Measurements from ENCODE around the gene NPM1. TPM values are rescaled to one million over a fixed set of nuclear protein-coding genes. Genes with fewer than 3 reads are reported as not detected.

The NPM1 gene
- polyA plus RNA-seq, 3 donors: 1,760 to 2,039 (median 1,873) TPM

DNA sequence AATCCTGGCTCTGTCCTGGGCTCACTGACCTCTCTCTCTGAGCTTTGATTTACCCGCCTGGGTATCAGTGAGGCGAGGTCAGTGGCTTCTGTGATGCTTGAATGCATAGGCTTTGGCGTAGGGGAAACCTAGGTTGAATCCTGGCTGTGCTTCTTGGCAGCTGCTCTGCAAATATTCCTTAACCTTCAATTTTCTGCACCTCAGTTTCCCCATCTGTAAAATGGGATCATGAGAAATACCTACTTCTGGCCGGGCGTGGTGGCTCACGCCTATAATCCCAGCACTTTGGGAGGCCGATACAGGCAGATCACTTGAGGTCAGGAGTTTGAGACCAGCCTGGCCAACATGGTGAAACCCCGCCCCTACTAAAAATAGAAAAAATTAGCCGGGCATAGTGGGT is 39.0 kb downstream of the NPM1 start:
- no peak for DNase-seq (ENCODE audit: low read depth in 3 of 3, low spot score in 2 of 3)

DNA sequence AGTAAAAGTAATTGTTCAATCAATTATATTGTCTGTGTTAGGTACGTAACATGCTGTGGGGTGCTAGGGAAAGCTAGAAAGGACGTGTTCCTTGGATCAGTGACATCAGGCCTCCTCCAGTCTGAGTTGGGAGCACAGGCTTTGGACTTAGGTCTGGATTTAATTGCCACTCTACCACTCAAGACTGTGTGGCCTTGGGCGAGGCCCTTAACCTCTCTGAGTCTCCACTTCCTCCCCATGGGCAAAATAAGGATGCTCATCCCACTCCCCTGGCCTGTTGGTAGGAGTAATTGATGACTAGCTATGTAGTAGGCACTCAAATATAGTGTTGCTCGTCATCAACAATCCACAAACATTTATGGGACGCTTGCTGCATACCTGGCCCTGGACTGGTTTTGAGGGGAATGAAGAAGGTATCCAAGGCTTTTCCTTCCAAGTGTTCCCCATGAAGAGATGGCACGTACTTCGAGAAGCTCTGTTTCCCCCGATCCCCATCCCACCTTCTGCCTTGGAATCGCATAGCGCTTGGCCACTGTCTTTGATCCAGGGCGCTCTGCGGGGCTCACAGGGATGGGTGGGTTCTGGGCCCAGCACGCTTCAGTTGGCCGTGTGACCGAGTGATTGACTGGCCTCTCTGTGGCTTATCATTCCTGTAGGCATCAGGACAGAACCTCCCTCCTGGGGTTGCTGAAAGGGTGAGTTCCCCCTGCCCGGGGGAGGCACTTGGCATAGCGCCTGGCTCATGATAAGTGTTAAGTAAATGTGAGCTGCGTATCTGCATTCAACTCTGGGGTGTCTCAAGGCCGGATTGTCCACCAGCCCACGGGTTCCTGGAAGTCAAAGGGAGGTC is 39.9 kb downstream of the NPM1 start:
- no peak for DNase-seq (ENCODE audit: low read depth in 3 of 3, low spot score in 2 of 3)

DNA sequence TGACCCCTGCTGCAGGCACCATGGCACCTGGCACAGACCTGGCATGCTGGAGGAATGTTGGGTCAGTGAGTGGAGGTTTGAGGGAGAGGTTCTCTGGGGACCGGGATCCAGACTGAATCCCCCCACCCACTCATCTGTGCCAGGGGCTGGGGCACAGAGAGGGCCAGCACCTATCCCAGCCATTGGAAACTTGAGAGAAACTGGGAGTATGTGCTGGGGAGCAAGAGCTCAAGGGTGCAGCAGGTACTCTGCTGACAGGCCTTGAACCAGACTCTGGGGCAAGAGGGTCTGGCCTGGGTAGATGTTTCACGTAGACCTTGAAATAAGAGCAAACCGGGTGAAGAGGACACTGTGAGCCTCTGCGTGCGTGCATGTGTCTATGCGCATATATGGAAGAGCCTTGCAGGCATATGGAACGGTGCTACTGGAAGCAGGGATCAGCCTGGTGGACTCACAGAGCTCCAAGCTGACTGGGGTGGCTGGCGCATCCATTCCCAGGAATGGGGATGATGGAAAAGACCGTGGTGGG is 40.6 kb downstream of the NPM1 start:
- DNase-seq (ENCODE audit: low read depth in 3 of 3, low spot score in 2 of 3): no peak

DNA sequence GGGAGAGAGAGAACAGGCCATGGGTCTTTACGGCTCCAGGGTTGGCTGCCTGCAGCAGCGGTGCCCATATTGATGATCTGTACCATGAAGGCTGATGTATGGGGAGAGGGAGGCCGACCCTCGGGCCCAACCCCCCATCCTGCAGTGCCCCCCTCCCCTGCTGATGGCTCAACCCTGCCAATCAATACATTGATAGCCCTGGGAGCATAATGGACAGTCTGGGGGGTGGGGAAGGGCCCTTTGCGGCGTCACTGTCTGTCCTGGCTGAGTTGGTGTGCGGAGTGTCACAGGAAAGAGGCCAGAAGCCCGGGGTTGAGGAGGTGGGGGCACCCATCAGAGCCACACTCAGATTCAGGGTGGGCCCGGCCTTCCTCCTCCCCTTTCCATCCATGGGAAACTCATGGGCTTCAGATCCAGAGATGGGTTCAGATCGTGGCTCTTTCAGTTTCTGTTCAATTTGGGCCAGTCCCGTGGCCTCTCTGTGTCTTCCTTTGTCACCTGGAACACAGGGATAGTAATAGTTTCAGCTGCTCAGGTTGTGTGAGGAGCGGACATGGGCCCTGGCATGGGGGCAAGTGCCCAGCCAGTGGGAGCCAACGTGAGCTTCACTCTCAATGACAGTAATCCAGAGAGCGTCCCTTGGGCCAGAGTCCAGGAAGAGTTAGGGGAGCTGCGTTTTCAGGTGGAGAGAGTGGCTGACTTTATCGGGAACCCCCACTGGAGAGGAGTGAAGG is 41.3 kb downstream of the NPM1 start:
- no peak for DNase-seq (ENCODE audit: low read depth in 3 of 3, low spot score in 2 of 3)

DNA sequence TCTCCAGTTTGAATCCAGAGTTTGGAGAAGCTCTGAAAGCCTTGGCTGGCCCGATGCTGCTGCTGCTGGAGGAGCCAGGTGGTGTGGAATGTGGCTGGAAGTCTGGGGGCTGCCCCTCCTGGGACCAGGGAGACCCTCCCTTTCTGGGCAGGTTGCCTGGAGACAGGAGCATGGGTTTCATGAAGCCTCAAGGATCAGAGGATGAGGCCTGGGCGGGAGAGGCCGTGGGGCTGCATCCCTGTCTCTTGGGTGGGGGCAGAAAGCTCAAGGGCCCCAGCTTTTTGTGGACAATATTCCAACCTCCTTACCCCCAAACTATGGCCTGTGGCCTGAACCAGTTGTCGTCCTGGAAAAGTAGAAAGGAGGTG is 41.9 kb downstream of the NPM1 start:
- no peak for DNase-seq (ENCODE audit: low read depth in 3 of 3, low spot score in 2 of 3)

DNA sequence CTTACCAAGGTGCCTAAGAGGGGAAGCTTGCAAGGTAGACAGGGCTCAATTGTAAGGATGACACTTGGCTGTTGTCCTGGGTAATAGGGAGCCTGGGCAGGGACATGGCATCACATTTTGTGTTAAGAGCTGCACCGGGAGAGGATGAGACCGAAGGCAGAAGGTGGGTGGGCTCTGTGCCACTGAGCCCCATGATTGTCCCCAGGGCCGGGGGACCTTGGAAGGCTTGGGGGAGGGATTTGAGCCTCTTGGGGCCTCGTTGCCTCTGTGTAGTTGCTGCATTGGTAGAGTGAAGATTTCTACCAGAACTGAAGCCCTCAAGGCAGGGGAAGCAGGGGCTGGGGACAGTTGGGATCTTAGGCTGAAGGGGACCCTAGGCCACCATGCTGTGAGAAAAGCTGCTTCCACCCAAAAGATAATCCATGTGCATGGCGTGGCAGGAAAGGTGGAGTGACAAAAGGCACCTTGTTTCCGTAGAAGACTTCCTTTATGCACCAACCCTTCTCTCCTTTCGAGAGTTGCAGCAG is 43.7 kb downstream of the NPM1 start:
- DNase-seq (ENCODE audit: low read depth in 3 of 3, low spot score in 2 of 3): no peak

DNA sequence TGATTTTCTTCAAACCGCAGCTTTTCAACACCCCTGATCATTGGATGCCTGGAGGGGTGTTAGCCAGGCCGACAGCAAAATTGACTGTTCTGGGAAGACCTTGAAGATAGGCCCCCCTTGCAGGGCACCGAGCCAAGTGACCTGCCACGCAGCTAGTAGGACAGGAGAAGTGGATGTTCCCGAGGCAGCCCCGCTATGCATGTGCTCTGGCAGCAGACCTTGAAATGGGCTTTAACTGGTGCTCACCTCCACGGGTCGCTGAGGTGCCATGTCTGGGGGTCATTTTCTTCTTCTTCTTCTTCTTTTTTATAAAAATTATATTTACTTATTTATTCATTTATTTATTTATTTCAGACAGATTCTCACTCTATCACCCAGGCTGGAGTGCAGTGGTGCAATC is 44.4 kb downstream of the NPM1 start:
- no peak for DNase-seq (ENCODE audit: low read depth in 3 of 3, low spot score in 2 of 3)

DNA sequence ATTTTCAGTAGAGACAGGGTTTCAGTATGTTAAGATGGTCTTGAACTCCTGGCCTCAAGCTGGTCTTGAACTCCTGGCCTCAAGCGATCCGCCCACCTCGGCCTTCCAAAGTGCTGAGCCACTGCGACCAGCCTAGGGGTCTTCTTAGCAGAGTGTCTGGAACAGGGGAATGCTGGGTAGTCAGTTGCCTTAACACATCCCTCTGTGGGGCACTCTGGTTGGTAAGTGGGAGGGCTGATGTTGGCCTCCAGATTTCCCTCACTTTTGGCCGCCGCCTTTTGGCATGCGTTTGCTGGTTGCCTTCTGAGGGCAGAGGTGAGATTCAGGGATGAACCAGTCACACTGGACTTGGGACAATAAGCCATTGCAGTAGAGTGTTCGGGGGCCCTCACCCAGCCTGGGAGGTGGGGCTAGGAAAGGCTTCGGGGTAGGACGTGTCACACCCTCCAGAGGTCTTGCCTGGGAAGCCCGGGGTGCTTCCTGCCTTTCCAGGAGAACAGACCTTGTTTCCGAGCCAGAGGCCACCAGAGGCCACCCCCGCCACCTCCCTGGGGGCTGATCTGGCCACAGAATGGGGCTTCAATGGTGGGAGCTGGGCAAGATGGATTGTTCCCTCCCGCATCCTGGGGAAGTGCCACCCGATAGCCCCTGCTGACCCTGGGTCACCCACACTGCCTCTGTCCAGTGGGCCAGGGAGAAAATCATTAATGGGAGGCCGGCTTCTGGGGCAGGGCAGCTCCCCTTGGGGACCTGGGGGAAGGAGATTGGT is 45.1 kb downstream of the NPM1 start:
- DNase-seq (ENCODE audit: low read depth in 3 of 3, low spot score in 2 of 3): no peak

DNA sequence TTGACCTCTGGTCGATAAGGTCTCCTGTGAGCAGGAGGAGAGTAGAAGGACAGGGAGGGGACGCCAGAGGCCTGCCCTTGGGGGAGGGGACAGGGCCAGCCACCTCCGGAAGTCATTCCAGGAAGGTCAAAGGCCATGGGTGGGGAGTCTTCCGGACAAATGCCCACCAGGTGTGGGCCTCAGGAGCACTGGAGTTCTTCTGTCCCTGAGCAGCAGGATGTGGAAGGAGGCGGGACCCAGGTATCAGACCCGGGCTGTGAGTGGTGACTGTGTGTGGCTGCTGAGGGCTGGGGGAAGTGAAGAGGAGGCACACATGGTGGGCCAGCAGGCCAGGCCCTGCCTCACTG is 45.7 kb downstream of the NPM1 start:
- DNase-seq (ENCODE audit: low read depth in 3 of 3, low spot score in 2 of 3): no peak

DNA sequence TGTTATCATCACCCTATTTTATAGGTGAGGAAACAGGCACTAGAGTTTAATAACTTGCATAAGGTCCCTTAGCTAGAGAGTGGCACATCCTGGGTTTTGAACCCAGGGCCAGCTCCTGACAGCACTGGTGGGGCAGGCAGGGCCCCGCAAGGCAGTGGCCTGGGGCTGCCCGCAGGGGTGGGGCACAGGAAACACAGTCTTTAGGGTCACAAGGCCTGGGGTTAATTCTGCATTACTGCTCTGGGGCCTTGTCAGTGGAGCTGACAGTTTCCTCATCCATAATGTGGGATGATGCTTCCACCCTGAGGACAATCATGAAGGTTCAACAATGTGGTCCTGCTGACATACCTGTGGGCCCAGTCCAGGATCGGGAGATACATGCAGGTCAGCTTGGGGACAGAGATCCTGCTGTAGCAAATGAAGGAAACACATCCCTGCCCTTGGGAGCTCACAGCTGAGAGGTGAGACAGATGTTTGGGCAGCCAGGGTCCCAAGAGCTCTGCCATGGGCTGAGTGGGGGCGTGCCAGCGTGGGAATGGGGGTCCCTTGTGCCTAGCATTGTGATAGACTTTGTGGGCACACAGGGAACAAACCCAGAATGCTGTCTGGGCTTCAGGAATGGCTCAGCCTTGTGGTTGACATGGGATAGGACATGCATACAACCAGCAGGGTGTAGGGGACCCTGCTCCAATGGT is 46.5 kb downstream of the NPM1 start:
- DNase-seq (ENCODE audit: low read depth in 3 of 3, low spot score in 2 of 3): no peak

DNA sequence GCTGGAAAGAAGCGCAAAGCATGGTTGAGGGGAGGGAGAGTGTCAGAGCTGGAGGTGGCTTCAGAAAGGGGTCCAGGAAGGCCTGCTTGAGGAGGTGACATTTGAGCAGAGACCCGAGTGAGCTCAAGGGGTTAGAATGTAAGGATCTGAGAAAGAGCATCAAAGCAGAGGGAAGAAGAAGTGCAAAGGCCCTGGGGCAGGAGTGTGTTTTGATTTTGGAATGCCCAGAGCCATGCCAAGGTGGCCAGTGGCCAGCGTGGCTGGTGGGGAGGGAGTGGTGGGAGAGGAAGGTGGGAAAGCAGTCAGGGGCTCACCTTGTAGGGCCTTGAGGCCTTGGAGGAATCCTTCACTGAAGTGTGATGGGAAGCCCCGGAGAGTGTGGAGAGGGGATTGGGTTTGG is 47.2 kb downstream of the NPM1 start:
- no peak for DNase-seq (ENCODE audit: low read depth in 3 of 3, low spot score in 2 of 3)

DNA sequence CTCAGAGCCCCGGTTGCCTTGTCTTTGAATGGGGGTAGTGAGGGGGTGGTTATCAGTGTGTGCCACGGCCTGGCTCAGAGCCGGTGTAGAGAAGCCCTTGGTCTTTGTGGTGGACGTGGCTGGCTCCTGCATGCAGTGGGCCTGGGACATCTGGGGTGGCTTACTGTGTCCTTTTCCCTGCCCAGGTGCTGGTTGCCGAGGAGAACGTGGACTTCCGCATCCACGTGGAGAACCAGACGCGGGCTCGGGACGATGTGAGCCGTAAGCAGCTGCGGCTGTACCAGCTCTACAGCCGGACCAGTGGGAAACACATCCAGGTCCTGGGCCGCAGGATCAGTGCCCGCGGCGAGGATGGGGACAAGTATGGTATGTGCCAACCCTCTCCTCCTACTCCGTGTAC is 48.3 kb downstream of the NPM1 start:
- no peak for DNase-seq (ENCODE audit: low read depth in 3 of 3, low spot score in 2 of 3)

DNA sequence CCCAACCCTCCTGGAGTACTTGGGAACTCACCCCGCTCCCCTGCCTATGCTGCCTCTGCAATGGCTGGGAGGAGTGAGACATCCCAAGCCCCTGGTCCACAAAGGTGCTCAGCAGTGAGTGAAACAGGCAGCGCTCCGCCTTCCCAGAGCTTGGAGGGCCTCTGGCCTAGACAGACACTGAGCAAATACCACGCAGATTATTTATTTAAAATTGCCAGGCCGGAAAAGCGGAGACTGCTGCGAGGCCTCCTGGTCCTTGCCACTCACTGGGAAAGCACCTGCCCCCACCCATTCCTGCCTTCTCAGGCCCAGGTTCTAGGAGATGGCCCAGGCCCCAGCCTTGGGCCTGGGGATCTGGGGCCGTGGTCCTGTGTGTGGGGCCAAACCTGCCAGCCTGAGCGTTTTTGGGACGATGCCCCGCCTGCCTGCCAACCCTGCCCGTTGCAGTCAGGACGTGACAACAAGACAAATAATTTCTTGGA is 49.2 kb downstream of the NPM1 start:
- DNase-seq (ENCODE audit: low read depth in 3 of 3, low spot score in 2 of 3): no peak

DNA sequence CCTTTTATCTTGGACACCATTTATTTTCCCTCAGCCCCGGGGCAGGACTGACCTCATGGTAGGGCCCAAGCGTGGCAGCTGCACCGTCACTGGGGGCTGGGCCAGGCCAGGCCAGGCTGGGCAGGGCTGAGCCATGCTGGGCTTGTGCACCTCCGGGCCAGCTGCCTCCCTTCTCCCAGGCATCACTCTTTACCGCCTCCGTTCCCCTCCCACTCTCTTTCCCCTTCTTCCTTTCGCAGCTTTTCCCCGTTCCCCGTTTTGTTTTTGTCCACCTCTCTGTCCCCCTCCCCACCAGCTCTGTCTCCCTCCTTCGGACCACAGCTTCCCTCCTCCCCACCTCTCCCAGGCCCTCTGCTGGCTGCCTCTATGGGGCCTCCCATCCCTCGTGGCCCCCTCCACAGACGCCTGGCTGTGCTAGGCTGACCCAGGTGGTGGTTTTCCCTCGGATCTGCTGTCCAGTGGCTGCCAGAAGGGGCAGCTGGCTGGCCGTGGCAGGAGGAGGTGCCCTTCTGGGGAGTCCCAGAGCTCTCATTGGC is 49.7 kb downstream of the NPM1 start:
- DNase-seq (ENCODE audit: low read depth in 3 of 3, low spot score in 2 of 3): no peak

DNA sequence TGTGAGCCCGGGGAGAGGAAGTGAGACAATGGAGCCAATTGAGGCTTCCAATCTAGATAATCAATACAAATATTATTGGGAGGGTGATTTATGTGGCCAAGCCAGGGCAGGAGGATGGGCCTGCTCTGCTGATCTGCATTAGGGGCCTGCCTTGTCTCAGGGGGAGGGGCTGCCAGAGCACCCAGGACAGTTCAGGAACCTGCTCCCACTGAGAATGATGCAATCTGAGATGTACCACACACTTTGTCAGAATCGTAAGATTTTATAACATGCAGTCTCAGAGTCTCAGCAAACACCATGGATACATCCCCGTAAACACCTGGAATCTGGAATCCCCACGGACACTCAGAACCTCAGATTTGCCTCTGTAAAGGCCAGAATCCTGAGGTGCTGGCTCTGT is 51.1 kb downstream of the NPM1 start:
- no peak for DNase-seq (ENCODE audit: low read depth in 3 of 3, low spot score in 2 of 3)

DNA sequence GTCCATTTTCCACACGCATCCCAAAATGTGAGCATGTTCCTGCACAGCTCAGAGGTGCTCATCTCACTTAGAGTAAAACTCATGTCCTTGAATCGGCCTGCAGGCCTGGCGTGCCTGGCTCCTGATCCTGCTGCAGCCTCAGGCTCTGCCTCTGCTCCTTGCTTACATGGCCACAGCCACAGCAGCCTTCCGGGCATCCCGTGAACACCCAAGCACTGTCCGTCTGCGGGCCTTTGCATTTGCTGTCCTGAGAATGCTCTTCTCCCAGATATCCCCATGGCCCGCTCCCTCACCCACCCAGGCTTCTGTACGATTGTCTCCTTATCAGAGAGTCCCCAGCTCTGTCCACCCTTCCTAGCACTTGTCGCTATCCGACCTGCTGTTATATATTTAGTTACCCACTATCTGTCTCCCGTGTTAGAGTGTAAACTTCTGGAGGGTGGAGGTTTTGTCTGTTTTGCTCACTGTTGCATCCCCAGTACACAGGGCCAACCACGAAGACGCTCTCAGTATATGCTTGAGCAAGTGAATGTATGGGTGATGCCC is 53.7 kb downstream of the NPM1 start:
- no peak for DNase-seq (ENCODE audit: low read depth in 3 of 3, low spot score in 2 of 3)

DNA sequence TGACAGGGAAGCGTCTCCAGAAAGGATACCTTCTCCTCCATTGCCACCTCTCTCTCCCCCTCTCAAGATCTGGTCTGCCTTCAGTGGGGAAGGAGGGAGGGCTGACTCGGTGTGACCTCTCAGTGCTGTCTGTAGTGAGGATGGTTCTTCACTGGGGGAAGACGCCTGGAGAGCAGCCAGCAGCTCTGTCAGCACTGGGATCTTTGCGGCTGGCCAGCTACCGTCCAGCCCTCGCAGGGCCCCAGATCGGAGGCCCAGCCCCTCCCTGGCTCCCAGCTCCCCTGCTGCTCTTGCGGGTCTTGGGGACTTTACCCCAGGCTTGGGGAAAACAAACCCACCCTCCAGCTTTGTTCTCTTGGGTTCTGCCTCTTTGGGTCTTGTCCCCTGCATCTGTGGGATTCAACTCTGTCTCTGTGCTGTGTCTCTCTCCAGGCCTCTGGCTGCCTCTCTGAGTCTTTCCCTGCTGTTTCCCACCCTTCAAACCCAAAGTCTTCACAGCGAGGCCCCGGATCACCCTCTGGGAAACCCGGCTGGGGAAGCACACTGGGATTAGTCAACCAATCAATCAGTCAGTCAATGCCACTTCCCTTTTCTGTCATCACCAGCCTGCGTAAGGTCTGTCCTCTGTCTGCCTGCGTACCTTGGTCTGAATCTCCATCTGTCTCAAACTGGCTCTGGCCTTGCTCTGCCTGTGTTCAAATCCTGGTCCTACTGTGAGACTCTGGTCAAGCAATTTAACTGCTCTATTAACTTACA is 54.8 kb downstream of the NPM1 start:
- DNase-seq (ENCODE audit: low read depth in 3 of 3, low spot score in 2 of 3): no peak

DNA sequence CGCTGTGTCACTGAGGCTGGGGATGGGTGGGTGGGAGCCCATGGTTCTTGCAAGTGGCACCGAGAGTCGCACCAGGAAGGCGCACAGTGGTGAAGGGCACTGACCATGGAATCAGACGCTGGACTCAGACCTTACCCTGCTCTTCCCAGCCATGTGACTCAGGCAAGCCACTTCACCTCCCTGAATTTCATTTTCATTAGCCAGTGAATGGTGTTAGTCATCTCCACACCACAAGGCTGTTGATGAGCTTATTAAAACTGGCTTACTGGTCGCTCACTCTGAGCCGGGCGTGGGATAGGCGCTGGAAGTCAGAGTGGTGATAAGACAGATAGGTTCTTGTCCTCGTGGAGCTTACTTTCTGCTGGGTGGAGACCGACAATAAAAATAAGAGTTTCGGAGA is 56.9 kb downstream of the NPM1 start:
- DNase-seq (ENCODE audit: low read depth in 3 of 3, low spot score in 2 of 3): no peak

Measured in right renal cortex interstitium (tissue), 3 donors.